Measurements from ENCODE around the gene SERHL2.
"Not testable (repeated sequence)": the region's sequence is repeated elsewhere in the genome, so short reads cannot be mapped to it uniquely, and the experiment has no call there.

SERHL2 gene

GRCh38 chr22:42553475-42554361 lies at the start of gene SERHL2:
Gene SERHL2, plus strand, starts transcription at chr22:42553956. Its CDS starts 65 bp downstream, at chr22:42554021.
- in situ Hi-C loops (cut with HindIII; ENCODE audit: low sequenced_read_pairs) = no loop called here
- H3K4me3 ChIP-seq (ENCODE audit: low read depth, low read length) = peak within 1 kb of the TSS; percentile 58
- no peak for TF ChIP-seq CTCF (IDR thresholded peaks at IDR 0.05; ENCODE audit: low read depth, low read length)
- DNase-seq (ENCODE audit: low read depth, low spot score) = peak; percentile 72

DNA sequence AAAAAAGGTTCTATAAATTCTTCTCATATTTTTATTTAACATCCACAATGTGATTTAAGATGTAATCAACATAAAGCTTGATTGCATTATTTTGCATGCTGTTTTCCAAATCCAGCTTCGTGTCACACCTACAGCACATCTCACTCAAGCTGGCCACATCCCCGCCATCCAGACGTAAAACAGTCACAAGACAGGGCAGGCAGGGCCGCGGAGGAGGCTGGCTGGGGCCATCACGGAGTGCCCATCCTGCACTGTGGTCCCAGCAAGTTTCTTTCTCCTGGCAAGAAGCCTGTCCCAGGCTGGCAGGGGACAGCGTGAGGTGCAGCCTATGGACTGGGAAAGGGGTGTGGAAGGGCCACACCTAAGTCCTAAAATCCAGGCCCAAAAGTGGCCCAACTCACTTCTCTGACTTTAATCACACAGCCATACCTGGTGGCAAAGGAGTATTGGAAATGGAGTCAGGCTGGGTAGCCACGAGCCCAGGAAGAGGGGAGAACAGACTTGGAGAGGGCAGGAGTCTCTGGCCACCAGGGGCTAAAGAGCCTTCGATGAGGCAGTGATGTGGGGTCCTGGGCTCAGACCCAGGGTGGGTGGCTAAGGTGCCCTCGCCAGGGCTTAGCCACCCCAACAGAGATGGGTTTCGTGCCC lies 45.3 kb upstream of the SERHL2 start:
- in situ Hi-C loops (cut with HindIII; ENCODE audit: low sequenced_read_pairs); H3K4me3 ChIP-seq (ENCODE audit: low read depth, low read length): not testable (repeated sequence)

DNA sequence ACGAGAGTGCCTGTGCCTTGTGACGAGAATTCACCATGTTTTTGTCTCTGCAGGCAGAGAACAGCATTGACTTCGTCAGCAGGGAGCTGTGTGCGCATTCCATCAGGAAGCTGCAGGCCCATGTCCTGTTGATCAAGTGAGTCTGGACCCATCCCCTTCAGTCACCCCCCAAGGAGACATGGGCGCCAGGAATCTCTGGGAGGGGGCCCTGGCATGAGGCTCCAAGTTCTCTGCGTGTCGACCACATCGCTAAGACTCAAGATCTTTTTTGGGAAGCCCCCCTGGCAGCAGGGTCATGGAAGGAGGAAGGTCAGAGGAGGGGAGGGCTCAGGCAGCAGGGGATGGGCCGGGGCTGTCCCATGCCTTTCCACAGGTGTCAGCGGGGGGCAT lies 44.8 kb upstream of the SERHL2 start:
- DNase-seq (ENCODE audit: low read depth, low spot score); in situ Hi-C loops (cut with HindIII; ENCODE audit: low sequenced_read_pairs); H3K4me3 ChIP-seq (ENCODE audit: low read depth, low read length): not testable (repeated sequence)

More for the DNA sequence above, 45.3 kb upstream of the SERHL2 start:
- not testable (repeated sequence) for DNase-seq (ENCODE audit: low read depth, low spot score)

GRCh38 chr22:42509548-42509947 lies 44.2 kb upstream of the SERHL2 start:
- TF ChIP-seq CTCF (IDR thresholded peaks at IDR 0.05; ENCODE audit: low read depth, low read length) = no peak

DNA sequence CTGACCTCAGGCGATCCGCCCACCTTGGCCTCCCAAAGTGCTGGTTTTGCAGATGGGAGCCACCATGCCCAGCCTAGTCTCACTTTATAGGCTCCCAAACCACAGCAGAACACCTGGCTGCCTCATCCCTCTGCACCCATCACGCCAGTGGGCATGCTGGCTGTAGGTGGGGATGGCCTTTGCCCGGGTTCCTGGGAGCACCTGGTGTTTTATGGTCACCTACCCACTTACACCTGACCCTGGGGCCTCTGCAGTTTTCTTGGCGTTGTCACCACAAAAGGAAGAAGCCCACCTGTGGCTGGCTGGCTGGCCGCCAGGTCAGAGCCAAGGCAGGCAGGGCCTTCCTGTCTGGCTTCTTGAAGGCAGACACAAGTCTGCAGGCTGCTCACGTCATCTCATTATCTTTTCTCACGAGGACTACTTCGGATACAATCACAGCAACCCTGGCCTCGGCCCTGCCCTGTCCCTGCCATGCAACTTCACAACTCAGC lies 42.3 kb upstream of the SERHL2 start:
- in situ Hi-C loops (cut with HindIII; ENCODE audit: low sequenced_read_pairs) = no loop called here
- TF ChIP-seq CTCF (IDR thresholded peaks at IDR 0.05; ENCODE audit: low read depth, low read length) = no peak
- no peak for DNase-seq (ENCODE audit: low read depth, low spot score)
- no peak overlapping the region for H3K4me3 ChIP-seq (ENCODE audit: low read depth, low read length)

More at GRCh38 chr22:42509548-42509947, 44.2 kb upstream of the SERHL2 start:
- no peak overlapping the region for H3K4me3 ChIP-seq (ENCODE audit: low read depth, low read length)
- in situ Hi-C loops (cut with HindIII; ENCODE audit: low sequenced_read_pairs) = no loop called here
- DNase-seq (ENCODE audit: low read depth, low spot score) = no peak

- in situ Hi-C loops (cut with HindIII; ENCODE audit: low sequenced_read_pairs); H3K4me3 ChIP-seq (ENCODE audit: low read depth, low read length): not testable (repeated sequence)
- peak; percentile 36 for DNase-seq (ENCODE audit: low read depth, low spot score)
- TF ChIP-seq CTCF (IDR thresholded peaks at IDR 0.05; ENCODE audit: low read depth, low read length) = peak; percentile 27
Measured at GRCh38 chr22:42512273-42512990, 41.3 kb upstream of the SERHL2 start.

DNA sequence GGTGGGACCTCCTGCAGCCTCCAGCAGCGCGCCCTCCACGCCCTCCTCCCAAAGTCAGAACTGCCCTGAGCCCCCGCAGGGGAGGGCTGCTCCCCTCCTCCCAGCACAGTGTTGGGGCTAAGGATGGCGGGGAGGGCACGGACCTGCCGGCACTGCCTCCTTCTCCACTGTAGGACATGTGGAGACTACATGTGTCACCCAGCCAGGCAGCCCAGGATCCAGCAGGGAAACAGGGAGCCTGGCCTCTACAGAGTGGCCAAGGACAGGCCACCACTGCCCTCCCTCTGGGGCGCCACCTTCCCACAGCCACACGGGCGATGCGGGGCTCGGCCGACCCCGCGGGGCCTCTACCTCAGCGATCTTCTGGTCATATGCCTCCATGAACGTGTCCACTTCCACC lies 39.4 kb upstream of the SERHL2 start:
- H3K4me3 ChIP-seq (ENCODE audit: low read depth, low read length); DNase-seq (ENCODE audit: low read depth, low spot score); in situ Hi-C loops (cut with HindIII; ENCODE audit: low sequenced_read_pairs): not testable (repeated sequence)

- in situ Hi-C loops (cut with HindIII; ENCODE audit: low sequenced_read_pairs); DNase-seq (ENCODE audit: low read depth, low spot score); H3K4me3 ChIP-seq (ENCODE audit: low read depth, low read length): not testable (repeated sequence)
Measured at GRCh38 chr22:42515304-42515703, 38.5 kb upstream of the SERHL2 start.
